Liver (tissue), 3 donors: Measurements from ENCODE around the gene POC1A.

Experiments used
- CTCF ChIP-seq: fragments of 150-350 bp; IDR thresholded peaks from 2 replicates; pipeline ENCODE4 v1.5.1; 2017; ENCODE audit warnings: improper control_type of control experiment, low read depth, low read length; ENCODE audit not compliant: missing input control
- HNF4G ChIP-seq: IDR thresholded peaks from 2 replicates; pipeline ENCODE4 v1.6.1; 2016; ENCODE audit warnings: antibody characterized with exemption
- donor health status: healthy.
- donor health status: healthy.

- TF ChIP-seq CTCF (no peak), HNF4G (no peak)
Measured at GRCh38 chr3:52149726-52150125, 4.5 kb downstream of the POC1A start.
